Activated CD8-positive, alpha-beta T cell treated with anti-CD3 and anti-CD28 coated beads for 36 hours (primary cell): ENCODE data around the gene MAL. TPM values are rescaled to one million over a fixed set of nuclear protein-coding genes. Genes with fewer than 3 reads are reported as not detected.

ENCODE experiments used
- ATAC-seq: fragments of 200-7000 bp; cut with Tn5 transposase; one replicate; pipeline ENCODE4 v1.10.0; 2021; ENCODE audit warnings: mild to moderate bottlenecking, moderate library complexity
- CTCF ChIA-PET: fragments of 350-600 bp; sonication (Branson Sonifier 250); formaldehyde crosslinking; loops from one replicate; lab custom pipeline; 2021; ENCODE audit warnings: antibody characterized with exemption; lab: Charles Lee
- POLR2A ChIA-PET: fragments of 350-600 bp; sonication (Branson Sonifier 250); formaldehyde crosslinking; loops from one replicate; lab custom pipeline; 2021; ENCODE audit warnings: antibody characterized with exemption; lab: Charles Lee
- DNase-seq: peaks from one replicate; pipeline ENCODE4 v3.0.0-alpha.2; 2020
- H3K27ac Mint-ChIP-seq: one replicate; pipeline ENCODE4 v1.8.0; 2021; ENCODE audit warnings: mild to moderate bottlenecking, mixed read lengths
- H3K27me3 Mint-ChIP-seq: one replicate; pipeline ENCODE4 v1.8.0; 2021; ENCODE audit warnings: mixed read lengths
- H3K36me3 Mint-ChIP-seq: one replicate; pipeline ENCODE4 v1.8.0; 2021; ENCODE audit warnings: low read depth, mixed read lengths
- H3K4me1 Mint-ChIP-seq: one replicate; pipeline ENCODE4 v1.8.0; 2021; ENCODE audit warnings: low read depth, mixed read lengths
- H3K4me3 Mint-ChIP-seq: one replicate; pipeline ENCODE4 v1.8.0; 2021; ENCODE audit warnings: mild to moderate bottlenecking, moderate library complexity, mixed read lengths
- H3K9me3 Mint-ChIP-seq: one replicate; pipeline ENCODE4 v1.8.0; 2021; ENCODE audit warnings: mixed read lengths
- intact Hi-C: fragments of 100-400 bp; cut with micrococcal nuclease; formaldehyde crosslinking; loops from one replicate; pipeline ENCODE4 v1.10.0; 2022
- total RNA-seq, 2 experiments: library from RNA; stranded (reverse); gene quantifications; one replicate each; pipeline ENCODE4 v1.2.3, GENCODE V29; 2021
- TF ChIP-seq, protein P1 (sequence below): fragments of 200-600 bp; IDR thresholded peaks from one replicate; pipeline ENCODE4 v1.8.0; 2022; ENCODE audit warnings: antibody characterized with exemption, mild to moderate bottlenecking

Gene MAL
- total RNA-seq, 2 experiments from 2014 or later, result 54.0 to 59.2 TPM

- no peaks in the 10 kb centered on the region for H3K4me1 Mint-ChIP-seq
- ChIA-PET CTCF (interaction anchor here (0.8 to 2.4 kb wide), 4 partner anchors 10 to 118 kb away, joined by 3 to 12 read pairs (median 4); no protein-coding TSS in a partner anchor), POLR2A (no interaction called here)
- DNase-seq (no peak), ATAC-seq (no peak)
- no peak overlapping the region for H3K27ac Mint-ChIP-seq
- TF ChIP-seq, protein P1, sequence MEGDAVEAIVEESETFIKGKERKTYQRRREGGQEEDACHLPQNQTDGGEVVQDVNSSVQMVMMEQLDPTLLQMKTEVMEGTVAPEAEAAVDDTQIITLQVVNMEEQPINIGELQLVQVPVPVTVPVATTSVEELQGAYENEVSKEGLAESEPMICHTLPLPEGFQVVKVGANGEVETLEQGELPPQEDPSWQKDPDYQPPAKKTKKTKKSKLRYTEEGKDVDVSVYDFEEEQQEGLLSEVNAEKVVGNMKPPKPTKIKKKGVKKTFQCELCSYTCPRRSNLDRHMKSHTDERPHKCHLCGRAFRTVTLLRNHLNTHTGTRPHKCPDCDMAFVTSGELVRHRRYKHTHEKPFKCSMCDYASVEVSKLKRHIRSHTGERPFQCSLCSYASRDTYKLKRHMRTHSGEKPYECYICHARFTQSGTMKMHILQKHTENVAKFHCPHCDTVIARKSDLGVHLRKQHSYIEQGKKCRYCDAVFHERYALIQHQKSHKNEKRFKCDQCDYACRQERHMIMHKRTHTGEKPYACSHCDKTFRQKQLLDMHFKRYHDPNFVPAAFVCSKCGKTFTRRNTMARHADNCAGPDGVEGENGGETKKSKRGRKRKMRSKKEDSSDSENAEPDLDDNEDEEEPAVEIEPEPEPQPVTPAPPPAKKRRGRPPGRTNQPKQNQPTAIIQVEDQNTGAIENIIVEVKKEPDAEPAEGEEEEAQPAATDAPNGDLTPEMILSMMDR, result no peak
- no peaks in the 10 kb centered on the region for H3K9me3 Mint-ChIP-seq
- peaks cover 19% of the 10 kb centered on the region for H3K27me3 Mint-ChIP-seq
- no peak overlapping the region for H3K4me3 Mint-ChIP-seq
- no peaks in the 10 kb centered on the region for H3K36me3 Mint-ChIP-seq
- intact Hi-C loops, result no loop called here
Measured at GRCh38 chr2:94996305-94997100, 29.0 kb upstream of the MAL start.

DNA sequence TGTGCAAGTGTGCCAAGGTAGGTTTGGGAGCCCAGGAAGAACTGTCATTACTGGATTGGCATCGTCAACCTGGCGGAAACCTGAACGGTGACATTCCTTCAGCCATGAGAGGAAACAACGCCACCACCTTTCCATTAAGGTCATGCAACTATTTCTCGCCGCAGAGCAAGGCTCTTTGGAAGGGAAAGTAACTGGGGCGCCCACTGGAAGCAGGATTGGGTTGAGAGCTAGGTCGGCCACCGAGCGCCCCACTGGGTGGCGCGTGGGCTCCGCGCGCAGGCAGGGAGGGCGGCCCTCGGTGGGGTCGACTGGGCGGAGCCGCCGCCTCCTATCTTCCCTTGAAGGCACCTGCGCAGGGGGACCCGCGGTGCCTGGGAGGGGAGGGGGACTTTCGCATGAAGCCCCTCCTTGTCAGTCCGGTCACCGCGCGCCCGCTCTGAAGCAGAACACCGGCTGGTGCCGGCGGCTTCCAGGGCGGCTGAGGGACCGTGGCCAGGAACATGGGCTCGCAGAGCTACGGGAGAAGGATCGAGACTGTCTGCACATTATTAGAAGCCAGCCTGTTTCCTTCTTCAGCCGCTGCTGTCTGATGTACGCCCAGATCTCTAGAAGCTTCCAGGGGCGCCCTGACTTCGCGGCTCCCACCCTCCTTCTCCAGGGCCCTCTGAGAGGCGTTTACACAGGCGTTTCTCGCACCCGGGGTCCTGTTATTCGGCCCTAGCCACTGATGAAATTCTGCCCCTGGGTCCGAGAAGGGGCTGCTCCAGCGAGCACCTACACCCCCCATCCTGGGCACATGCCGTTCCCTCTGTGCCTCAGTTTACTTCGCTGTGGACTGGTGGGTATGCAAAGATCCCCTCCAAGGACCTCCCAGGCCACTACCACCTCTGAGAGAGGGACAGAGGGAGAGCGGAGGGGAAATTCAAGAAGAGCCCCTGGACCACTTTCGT lies 27.3 kb upstream of the MAL start:
- no peaks in the 10 kb centered on the region for H3K4me1 Mint-ChIP-seq
- TF ChIP-seq, protein P1, result no peak
- no peaks in the 10 kb centered on the region for H3K36me3 Mint-ChIP-seq
- no peaks in the 10 kb centered on the region for H3K9me3 Mint-ChIP-seq
- H3K4me3 Mint-ChIP-seq, result no peak overlapping the region
- intact Hi-C loops, result no loop called here
- ChIA-PET CTCF (interaction anchor here (1.2 kb wide), 1 partner anchor 117 kb away, joined by 3 read pairs; no protein-coding TSS in a partner anchor), POLR2A (no interaction called here)
- peaks cover 19% of the 10 kb centered on the region for H3K27me3 Mint-ChIP-seq
- DNase-seq (no peak), ATAC-seq (peak; percentile 70)
- H3K27ac Mint-ChIP-seq, result no peak overlapping the region

- Mint-ChIP-seq H3K9me3 (no peaks in the 10 kb centered on the region), H3K36me3 (no peaks in the 10 kb centered on the region), H3K27me3 (peaks cover 19% of the 10 kb centered on the region), H3K4me1 (peaks cover 2% of the 10 kb centered on the region), H3K4me3 (no peak overlapping the region), H3K27ac (no peak overlapping the region)
- ChIA-PET POLR2A (no interaction called here), CTCF (no interaction called here)
- intact Hi-C loops, result no loop called here
- no peak for ATAC-seq
- TF ChIP-seq, protein P1, result no peak
- DNase-seq, result no peak
Measured at GRCh38 chr2:94999431-94999883, 26.1 kb upstream of the MAL start.

DNA sequence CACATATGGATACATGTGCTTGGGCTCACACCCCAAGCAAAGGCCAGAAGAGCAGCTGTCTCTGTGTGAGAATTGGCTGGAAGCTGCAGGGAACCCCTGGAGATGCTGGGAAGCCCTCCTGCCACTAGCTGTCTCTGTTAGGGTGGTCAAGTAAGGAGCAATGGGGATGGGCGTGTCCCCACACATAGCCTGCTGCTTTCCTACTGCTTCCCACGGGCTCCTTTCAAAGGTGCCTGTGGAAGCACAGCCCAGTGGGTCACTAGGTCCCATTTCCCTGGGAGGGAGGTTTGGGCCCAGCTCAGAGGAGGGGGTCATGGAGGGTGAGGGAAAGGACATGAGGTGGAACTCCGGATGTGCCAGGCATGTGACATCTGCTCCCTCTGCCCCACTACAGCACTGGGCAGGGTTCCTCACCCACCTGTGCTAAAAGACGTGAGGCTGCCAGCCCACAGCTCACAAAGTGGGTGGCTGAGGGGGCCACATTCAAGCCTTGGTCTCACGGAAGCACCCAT lies 24.4 kb upstream of the MAL start:
- Mint-ChIP-seq H3K27ac (no peak overlapping the region), H3K4me3 (no peak overlapping the region), H3K27me3 (peaks cover 17% of the 10 kb centered on the region), H3K4me1 (peaks cover 4% of the 10 kb centered on the region), H3K9me3 (no peaks in the 10 kb centered on the region), H3K36me3 (no peaks in the 10 kb centered on the region)
- intact Hi-C loops, result no loop called here
- TF ChIP-seq, protein P1, result no peak
- DNase-seq (no peak), ATAC-seq (no peak)
- ChIA-PET CTCF (interaction anchor here (1.5 kb wide), 1 partner anchor 15 kb away, joined by 8 read pairs; no protein-coding TSS in a partner anchor), POLR2A (no interaction called here)
